ENCODE measurements around the gene ACTL10. TPM values are rescaled to one million over a fixed set of nuclear protein-coding genes. Genes with fewer than 3 reads are reported as not detected.

ACTL10 gene
- total and polyA plus RNA-seq, 2 donors (not counting 1 experiment from before 2014, with no cell fraction given), result 1.2 to 6.3 TPM

DNA sequence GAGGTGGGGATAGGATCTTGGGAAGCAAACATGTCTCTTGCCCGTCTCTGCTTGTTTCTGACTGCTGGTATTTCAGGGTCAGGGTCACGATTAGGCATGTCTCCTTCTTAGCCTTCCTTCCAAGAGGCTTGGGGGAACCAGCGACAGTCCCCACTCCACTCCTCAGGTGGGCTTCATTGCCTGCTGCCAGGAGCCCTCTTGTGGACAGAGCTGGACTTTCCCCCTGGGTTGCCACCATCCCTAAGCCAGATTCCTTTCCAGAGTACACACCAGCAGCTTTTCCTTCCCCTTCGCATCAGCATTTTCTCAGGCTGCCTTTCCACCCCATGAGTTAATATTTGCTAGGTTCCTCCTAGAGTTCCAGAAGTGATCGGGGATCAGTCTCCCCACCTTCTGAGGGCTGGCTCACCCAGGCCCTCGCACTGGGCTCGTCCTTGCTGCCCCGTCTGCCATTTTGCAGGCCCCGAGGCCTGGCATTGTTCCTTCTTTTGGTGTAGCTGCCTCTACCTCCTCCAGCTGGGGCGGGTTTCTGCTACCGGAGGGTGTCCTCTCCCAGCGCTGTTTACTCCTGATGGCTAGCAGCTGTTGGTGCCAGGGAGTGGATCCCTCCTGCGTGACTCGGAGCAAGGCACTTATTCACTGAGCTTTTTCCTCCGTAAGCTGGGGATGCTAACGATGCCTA is 13.4 kb upstream of the ACTL10 start:
- Histone ChIP-seq H3K36me3 (replicated peaks in 1 of 2; ENCODE audit: control extremely low read depth in 1 of 2, control insufficient read depth in 1 of 2, extremely low read depth in 1 of 2, insufficient read depth in 2 of 2, low read length in 1 of 2) (no peaks in the 10 kb centered on the region), H3K9me3 (ENCODE audit: control extremely low read depth in 1 of 3, control insufficient read depth in 2 of 3, insufficient read depth in 1 of 3, low read length in 2 of 3) (no peaks in the 10 kb centered on the region), H3K27me3 (replicated peaks in 1 of 4; ENCODE audit: control extremely low read depth in 1 of 4, control insufficient read depth in 3 of 4, insufficient read depth in 4 of 4, low read length in 3 of 4) (no peaks in the 10 kb centered on the region), H2AFZ (ENCODE audit: insufficient read depth, low read depth, low read length, poor library complexity, severe bottlenecking) (no peak overlapping the region), H3K27ac (ENCODE audit: low read length in 2 of 2) (no peak overlapping the region), H4K20me1 (ENCODE audit: control insufficient read depth, insufficient read depth, low read length, poor library complexity, severe bottlenecking) (no peaks in the 10 kb centered on the region), H3K79me2 (ENCODE audit: control insufficient read depth, insufficient read depth, low read length) (no peaks in the 10 kb centered on the region), H3K4me3 (ENCODE audit: control extremely low read depth in 1 of 5, extremely low read depth in 1 of 5, insufficient read depth in 1 of 5, low read depth in 2 of 5, low read length in 4 of 5) (no peak overlapping the region), H3K9ac (ENCODE audit: low read length) (no peak overlapping the region), H3K4me1 (ENCODE audit: control insufficient read depth in 2 of 2, insufficient read depth in 2 of 2, low read length in 2 of 2) (peaks cover 0 to 9% of the 10 kb centered on the region in 2 donors), H3K4me2 (replicated peaks; ENCODE audit: low read depth, low read length, poor library complexity, severe bottlenecking) (no peak overlapping the region)
- intact Hi-C loops (cut with micrococcal nuclease), result loop anchor here (2.0 to 5.0 kb wide), 2 partner anchors 197 to 261 kb away; no protein-coding TSS in a partner anchor
- POLR2A ChIA-PET, result no interaction called here
- Mint-ChIP-seq H3K4me3 (no peak overlapping the region), H3K27ac (no peak overlapping the region), H3K27me3 (no peaks in the 10 kb centered on the region), H3K9me3 (ENCODE audit: insufficient read depth) (no peaks in the 10 kb centered on the region), H3K4me1 (peaks cover 5% of the 10 kb centered on the region)
- TF ChIP-seq EZH2 (IDR thresholded peaks at IDR 0.05; ENCODE audit: borderline replicate concordance, insufficient read depth, low read depth, low read length, poor library complexity, severe bottlenecking), result no peak
- TF ChIP-seq, protein P1, sequence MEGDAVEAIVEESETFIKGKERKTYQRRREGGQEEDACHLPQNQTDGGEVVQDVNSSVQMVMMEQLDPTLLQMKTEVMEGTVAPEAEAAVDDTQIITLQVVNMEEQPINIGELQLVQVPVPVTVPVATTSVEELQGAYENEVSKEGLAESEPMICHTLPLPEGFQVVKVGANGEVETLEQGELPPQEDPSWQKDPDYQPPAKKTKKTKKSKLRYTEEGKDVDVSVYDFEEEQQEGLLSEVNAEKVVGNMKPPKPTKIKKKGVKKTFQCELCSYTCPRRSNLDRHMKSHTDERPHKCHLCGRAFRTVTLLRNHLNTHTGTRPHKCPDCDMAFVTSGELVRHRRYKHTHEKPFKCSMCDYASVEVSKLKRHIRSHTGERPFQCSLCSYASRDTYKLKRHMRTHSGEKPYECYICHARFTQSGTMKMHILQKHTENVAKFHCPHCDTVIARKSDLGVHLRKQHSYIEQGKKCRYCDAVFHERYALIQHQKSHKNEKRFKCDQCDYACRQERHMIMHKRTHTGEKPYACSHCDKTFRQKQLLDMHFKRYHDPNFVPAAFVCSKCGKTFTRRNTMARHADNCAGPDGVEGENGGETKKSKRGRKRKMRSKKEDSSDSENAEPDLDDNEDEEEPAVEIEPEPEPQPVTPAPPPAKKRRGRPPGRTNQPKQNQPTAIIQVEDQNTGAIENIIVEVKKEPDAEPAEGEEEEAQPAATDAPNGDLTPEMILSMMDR (IDR thresholded peaks at IDR 0.05), result peak; percentile 69
- CTCF ChIA-PET, result interaction anchor here (0.6 to 5.4 kb wide), 22 partner anchors 10 to 476 kb away, joined by 3 to 53 read pairs (median 4); partner anchors contain the start of genes ACTL10, C20orf144, CBFA2T2 and CDK5RAP1
- WGBS (ENCODE audit: insufficient coverage), result 59% methylated on average over 13 of the region's 16 CpGs
- ATAC-seq (ENCODE audit: low read depth), result peak; percentile 79
- DNase-seq, result peak; percentile 72
